GM12874 (cell line): Measurements from ENCODE around the gene ALG11.

Source experiments
- TF ChIP-seq, protein P1 (sequence below): IDR thresholded peaks from 2 replicates; pipeline ENCODE4 v1.5.1; 2011; ENCODE audit warnings: low read depth, mild to moderate bottlenecking, control low read depth, low read length, moderate library complexity; ENCODE audit not compliant: insufficient read depth

ALG11 gene

DNA sequence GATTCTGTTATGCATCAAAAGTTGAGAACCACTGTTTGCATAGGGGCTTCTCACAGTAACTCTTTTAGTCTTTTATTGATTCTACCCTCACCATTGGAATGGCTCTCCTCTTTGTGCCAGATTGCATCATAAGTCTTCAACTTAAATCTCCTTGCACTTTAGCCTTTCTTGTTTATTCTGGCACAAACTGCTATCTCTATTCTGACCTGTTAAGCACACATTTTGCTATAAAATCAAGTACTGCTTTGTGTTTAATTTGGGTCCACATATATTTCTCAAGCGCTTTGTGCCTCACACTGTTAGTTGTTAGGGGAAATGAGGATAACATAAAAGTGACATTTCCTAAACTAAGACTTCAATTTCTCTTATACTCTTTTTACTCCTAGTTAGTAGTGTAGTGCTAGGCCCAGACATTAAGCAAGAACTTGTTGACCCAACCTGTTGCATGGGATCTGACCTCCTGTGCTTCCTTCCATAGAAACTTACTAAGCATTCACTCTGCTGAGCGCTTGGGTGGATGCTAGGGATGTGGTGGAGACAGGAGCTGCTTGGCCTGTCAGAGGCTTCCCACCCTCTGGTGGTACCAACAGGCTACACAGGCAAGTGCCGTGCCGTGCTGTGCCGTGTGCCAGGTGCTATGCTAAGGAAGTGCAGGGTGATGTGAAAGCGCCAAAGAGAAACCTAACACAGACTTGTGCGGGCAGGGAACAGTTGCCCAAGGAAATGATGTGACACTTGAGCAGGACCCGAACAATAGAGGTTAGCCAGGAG, 13.5 kb downstream of the ALG11 start:
- TF ChIP-seq, protein P1, sequence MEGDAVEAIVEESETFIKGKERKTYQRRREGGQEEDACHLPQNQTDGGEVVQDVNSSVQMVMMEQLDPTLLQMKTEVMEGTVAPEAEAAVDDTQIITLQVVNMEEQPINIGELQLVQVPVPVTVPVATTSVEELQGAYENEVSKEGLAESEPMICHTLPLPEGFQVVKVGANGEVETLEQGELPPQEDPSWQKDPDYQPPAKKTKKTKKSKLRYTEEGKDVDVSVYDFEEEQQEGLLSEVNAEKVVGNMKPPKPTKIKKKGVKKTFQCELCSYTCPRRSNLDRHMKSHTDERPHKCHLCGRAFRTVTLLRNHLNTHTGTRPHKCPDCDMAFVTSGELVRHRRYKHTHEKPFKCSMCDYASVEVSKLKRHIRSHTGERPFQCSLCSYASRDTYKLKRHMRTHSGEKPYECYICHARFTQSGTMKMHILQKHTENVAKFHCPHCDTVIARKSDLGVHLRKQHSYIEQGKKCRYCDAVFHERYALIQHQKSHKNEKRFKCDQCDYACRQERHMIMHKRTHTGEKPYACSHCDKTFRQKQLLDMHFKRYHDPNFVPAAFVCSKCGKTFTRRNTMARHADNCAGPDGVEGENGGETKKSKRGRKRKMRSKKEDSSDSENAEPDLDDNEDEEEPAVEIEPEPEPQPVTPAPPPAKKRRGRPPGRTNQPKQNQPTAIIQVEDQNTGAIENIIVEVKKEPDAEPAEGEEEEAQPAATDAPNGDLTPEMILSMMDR: no peak

DNA sequence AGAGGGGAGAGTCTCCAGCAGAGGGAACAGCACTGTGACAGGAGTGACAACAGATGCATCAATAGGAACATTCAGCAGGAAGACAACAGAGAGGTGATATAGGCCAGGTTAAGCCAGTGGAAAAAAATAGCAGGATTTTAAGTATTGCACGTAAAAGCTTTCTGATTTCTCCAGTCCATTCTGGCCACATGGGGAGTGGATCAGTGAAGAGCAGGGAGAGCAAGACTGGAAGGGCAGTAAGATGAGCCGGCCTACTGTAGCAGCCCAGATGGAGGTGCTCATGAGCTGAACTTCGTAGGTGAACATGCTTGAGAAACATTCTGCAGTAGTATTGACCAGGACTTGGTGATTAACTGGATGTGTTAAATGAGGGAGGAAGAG, 14.0 kb downstream of the ALG11 start:
- TF ChIP-seq, protein P1: 0 out of 2 replicates have a peak, but pooled peaks have one; percentile 5

DNA sequence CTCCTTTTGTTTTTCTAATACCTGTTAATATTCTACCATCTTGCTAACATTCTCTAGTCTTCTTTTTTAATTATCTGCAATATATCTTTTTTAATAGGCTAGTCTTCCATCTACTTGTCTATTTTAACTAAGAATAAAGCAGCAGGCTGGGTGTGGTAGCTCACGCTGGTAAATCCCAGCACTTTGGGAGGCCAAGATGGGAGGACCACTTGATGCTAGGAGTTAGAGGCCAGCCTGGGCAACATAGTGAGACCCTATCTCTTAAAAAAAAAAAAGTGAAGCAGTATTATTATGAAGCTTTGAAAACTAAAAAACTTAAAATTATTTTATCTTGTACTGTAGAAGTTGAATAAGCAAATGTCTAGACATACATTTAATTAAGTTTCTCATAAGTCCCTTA, 15.6 kb downstream of the ALG11 start:
- TF ChIP-seq, protein P1: no peak

DNA sequence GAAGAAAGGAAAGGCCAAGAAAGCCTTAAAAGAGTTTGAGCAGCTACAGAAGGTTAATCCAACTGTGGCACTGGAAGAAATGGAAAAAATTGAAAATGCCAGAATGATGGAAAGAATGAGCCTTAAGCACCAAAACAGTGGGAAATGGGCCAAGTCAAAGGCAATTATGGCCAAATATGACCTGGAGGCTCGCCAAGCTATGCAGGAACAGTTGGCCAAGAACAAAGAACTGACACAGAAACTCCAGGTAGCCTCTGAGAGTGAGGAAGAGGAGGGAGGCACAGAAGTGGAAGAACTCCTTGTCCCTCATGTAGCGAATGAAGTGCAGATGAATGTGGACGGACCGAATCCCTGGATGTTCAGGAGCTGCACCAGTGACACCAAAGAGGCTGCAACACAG, 17.4 kb downstream of the ALG11 start:
- TF ChIP-seq, protein P1: no peak

DNA sequence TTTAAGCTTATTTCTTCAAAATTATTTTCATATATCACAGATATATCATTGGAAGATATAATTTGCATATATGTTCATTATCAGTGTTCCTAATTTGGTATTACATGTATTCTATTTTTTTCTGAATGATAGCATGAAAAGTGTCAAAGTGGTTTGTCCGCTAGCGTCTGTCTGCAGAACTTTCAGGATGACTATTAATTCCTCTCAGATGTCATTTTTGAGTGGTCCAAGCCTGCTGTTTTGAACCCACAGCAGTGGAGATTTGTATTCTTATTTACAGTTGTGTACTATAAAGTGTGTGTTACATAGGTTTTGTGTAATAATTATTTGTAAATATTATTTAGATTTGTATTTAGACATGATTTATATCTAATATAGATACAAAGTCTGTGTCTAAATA, 20.8 kb downstream of the ALG11 start:
- TF ChIP-seq, protein P1: no peak

DNA sequence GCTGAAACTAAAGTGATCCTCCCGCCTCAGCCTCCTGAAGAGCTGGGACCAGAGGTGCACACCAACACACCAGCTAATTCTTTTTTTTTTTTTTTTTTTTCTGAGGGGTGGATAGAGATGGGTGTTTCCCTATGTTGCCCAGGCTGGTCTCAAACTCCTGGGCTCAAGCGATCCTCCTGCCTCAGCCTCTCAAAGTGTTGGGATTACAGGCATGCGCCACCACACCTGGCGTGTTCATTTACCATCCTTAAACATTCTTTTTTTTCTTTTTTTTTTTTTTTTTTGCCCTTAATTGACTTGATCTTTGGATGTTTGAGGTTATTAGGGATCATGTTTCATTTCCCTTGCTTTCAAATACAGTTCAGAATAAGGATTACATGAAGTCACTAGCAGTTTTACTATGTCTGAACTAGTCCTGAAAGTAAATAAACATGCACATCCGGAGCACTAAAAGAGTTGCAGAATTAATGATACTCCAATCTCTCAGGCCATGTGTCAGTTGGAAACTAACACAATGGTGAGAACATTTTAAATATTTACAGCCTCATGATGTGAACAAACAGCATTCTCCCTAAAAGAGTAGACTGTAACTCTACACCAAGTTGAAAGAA, 22.5 kb downstream of the ALG11 start:
- TF ChIP-seq, protein P1: no peak

DNA sequence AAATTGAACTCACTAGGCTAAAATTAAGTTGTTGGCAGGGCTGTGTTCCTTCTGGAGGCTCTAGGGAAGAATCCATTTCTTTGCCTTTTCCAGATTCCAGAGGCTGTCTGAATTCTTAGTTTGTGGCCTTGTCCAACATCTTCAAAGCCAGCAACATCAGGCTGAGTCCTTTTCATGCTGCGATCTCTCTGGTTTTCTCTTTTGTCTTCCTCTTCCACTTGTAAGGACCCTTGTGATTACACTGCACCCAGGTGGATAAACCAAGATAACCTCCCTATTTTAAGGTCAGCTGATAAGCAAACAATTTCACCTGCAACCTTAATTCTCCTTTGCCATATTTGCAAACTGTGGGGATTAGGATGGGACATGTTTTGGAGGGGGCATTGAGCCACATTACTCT, 23.8 kb downstream of the ALG11 start:
- TF ChIP-seq, protein P1: no peak
